Fibroblast of skin of right biceps (primary cell): Measurements from ENCODE around the gene LONRF2.
A peak's percentile ranks its signal among the peaks of the same experiment; 100 is the strongest.

Source experiments
- DNase-seq: peaks from one replicate; pipeline ENCODE4 v3.0.0-alpha.2; 2013

LONRF2 gene

DNA sequence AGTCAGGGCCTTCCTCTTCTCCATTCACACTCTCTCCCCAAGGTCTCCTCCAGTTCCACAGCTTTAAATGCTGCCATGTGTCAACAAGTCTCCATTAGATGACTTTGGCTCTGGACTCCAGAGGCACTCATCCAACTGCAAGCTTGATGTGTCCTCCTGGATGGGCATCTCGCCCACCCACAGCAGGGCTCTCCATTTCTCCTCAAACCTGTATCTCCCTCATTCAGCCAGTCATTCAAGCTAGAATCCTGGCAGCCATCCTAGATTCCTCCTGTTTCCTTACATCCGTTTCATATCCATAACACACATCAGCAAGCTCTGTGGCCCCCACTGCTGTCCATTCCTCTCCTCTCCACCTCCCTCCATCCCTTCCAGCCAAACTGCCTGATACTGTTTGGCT is 91.5 kb downstream of the LONRF2 start:
- peak; percentile 74 for DNase-seq

DNA sequence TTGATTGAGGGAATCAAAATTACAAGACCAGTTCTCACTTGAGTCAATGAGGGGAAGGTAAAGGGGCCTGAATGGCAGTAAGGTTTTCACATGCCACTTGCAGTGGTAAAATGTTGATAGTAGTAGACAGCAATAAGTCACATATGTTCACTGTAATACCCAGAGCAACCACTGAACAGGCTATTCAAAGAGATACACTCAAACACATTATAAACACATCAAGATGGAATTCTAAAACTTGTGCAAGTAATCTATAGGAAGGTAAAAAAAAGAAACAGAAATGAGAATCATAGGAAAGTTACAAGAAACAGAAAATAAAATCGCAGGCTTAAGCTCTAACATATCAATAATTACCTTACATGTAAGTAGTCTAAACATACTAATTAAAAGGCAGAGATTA is 93.3 kb downstream of the LONRF2 start:
- DNase-seq: no peak

DNA sequence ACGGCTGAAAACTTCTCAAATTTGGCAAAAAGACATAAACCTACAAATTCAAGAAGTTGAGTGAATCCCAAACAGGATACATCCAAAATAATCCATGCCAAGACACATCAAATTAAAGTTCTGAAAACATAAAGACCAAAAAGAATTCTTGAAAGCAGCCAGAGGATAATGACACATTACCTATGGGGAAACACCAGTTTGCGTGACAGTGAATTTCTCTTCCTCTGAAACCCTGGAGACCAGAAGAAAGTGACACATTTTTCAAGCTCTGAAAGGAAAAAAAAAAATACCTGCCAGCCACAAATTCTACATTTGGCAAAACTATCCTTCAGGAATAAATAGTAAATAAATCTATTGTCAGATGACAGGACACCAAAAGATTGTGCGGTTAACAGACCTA is 93.9 kb downstream of the LONRF2 start:
- DNase-seq: no peak

DNA sequence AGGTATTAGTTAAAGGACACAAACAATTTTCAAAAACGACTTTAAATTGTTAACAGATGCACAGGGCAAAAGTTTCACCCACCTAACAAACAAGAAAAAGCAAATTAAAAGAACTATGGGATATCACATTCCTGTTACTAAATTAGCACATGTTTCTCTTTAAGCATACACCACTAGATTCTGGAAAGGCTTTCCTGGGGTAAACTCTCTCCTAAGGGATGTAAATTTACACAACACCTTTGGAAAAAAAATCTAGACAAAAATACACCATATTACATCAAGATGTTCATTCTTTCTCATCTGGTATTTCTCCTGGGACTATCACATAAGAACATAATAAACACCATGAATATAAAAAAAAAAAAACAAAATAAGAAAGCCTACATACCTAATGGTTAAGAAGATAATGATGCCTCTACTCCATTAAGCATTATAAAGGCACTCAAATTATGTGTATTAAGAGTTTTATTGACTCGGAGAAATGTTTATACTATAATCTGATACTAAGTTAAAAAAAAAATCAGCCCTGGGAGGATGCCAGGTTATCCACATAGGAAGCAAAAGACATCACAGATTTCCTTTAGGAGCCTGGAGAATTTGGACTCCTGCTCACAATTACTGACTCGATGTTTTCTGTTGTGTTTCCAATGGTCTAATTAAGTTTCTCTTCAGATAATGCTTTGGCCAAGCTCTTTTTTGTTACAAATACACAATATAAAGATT is 97.2 kb downstream of the LONRF2 start:
- no peak for DNase-seq

DNA sequence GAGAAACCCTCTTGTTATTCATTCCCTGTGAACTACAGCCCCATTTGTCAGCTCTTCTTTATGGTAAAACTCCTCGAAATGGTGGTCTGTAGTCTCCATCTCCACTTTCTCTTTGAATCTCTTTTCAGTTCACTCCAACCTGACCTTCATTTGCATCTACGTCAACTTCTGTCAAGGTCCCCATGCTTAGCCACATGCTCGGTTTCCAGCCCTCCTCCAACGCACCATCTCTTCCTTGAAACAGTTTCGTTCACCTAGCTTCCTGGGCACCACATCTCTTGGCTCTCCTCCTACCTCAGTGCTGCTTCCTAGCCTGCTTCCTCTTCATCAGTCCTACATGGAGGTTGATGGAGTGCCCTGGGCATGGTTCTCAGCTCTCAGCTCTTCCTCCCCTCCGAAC is 98.8 kb downstream of the LONRF2 start:
- no peak for DNase-seq
